ENCODE measurements around the gene UNC45B.
"Not testable (repeated sequence)": the region's sequence is repeated elsewhere in the genome, so short reads cannot be mapped to it uniquely, and the experiment has no call there.

The UNC45B gene

DNA sequence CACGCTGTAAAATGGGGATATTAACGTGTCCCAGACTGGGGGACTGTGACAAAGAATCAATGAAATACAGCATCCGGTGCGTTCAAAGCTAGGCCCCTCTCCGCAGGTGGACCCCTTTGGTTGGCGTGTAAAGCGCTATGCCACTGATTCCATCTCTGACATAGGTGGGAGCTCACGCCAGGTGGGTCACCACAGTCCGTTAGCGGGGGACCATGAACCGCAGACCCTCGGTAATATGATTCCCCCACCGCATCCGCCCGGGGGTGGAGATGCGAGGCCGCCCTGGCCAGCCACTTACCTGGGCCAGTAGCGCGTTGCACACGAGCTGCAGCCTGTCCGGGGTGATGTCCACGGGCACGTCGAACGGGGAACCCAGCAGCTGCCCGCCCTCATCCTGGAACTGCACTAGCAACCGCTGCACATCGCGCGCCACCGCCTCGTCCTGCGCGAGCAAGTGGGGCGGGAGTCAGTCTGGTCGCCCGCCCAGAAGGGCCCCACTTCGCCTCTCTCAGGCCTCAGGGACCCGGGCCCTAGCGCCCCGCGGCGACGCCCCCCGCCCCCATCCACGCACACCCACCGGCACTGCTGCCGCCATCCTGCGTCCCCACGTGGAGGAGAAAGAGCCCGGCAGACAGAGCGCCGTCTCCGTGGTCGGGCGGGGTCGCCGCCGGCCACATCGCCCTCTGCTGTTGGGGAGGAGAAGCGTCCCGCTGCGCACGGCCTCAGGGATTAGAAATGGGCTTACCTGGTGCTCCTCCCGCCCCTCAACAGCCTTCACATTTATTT lies 5.7 kb upstream of the UNC45B start, which contains the start of gene NLE1:
Gene NLE1 (minus strand): TSS at position 623 of the 786 bp plus-strand sequence. CDS start 28 bp downstream, at position 595.
- DNase-seq: peak; percentile 82 to 91 (median 88)

DNA sequence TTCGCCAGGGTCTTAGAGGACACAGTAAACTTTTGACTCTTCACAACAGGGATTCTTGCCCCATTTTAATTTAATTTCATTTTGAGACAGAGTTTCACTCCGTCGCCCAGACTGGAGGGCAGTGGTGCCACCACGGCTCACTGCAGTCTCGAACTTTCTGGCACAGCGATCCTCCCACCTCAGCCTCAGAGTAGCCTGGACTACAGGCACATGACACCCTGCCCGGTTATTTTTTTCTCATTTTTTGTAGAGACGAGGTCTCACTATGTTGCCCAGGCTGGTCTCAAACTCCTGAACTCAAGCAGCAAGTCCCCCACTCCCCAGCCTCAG lies 5.2 kb upstream of the UNC45B start:
- no peak for DNase-seq

DNA sequence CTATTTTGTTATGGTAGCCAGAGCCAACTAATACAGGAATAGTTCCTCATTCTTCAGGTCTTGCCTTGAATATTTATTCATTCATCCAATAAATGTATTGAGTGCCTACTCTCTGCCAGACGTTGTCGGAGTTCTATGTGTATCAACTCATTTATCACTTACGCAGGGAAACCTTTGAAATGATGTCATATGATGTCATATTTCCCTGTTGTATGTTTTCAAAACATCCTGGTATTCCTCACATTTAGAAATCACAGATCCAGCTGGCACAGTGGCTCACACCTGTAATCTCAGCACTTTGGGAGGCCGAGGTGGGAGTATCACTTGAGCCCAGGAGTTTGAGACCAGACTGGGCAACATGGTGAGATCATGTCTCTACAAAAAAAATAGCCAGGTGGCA lies 2.8 kb upstream of the UNC45B start:
- no peak for DNase-seq

DNA sequence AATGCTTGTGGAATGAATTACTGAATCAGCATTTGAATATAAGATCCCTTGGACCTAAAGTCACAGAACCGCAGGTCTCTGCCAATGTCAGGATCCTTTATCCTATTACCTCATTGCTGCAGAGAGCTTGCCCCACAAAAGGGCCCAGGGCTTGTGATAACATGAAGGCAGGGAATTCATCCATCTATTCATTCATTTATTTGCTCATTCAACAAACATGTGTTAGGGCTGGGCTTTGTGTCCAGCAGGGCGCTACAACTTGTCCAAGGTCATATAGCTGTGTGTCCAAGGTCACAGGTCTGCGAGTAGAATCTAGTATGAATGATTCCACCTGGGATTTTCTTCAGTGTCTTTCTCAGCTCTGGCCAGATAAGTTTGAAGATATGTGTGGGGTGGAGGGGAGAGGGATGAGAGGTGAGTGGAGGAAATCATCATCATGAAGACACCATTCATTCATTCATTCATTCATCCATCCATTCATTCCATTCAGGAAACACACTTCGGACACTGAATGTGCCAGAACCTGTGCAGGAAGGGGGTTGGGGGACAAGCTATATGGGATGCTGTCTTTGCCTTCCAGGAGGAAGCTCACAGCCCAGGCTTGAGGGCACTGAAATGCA lies 1.3 kb upstream of the UNC45B start:
- no peak for DNase-seq

DNA sequence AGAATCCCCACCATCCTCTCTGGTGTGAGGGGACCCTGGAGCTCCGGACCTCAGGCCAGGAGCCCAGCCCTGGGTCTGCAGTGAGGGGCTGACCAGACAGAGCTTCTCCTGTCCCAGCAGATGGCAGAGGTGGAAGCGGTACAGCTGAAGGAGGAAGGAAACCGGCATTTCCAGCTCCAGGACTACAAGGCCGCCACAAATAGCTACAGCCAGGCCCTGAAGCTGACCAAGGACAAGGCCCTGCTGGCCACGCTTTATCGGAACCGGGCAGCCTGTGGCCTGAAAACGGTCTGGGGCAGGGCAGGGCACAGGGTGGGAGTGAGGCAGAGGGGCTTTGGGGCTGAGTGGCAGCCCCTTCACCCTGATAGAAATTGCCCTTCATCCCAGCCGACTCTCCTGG lies 527 bp downstream of the UNC45B start:
- DNase-seq: no peak

DNA sequence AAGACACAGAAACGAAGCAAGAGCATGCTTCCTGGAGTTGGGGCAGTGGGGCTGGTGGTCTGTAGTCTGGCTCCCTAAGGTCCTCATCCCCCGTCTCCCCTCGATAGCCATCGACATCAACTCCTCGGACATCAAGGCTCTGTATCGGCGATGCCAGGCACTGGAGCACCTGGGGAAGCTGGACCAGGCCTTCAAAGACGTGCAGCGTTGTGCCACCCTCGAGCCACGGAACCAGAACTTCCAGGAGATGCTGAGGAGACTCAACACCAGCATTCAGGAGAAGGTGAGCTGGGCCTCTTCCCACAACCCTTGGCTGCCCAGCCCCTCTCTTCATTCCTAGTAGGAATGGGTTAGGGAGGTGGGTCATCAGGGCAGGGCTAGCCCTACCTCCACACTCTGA lies 2.3 kb downstream of the UNC45B start:
- DNase-seq: no peak

DNA sequence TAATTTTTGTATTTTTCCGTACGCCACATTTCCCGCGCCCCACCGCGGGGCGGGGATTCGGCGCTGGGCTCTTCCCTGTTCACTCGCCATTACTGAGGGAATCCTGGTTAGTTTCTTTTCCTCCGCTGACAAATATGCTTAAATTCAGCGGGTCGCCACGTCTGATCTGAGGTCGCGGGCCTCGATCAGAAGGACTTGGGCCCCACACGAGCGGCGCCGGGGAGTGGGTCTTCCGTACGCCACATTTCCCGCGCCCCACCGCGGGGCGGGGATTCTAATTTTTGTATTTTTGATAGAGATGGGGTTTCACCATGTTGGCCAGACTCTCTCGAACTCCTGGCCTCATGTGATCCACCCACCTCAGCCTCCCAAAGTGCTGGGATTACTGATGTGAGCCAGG lies 3.5 kb downstream of the UNC45B start:
- DNase-seq: not testable (repeated sequence)

DNA sequence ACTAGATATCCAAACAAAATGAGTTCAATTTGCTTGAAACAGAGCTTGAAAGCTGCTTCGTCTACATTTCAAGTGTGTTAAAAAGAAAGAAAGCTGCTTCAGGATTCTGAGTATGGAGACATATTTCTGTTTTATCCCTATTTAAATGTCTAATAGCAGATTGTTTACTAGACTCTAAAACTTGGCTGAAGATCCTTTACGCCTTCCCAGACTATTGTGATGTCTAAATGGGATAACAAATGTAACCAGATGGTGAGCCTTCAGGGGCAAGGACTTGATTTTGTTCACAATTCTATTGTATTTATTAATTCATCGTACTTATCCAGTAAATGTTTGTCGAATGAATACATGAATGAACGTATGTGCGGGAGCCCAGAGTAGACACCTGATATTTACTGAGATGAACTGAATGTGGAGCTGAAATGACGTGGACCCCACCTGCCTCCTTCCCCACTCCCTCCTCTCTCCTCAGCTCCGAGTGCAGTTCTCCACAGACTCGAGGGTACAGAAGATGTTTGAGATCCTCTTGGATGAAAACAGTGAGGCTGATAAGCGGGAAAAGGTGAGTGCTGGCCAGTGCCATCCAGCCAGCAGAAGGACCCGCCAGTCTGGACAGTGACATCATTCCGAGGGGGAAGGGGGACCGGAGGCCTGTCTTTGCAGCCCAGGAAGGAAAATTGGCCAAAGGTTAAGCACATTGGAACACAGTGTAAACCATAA lies 5.0 kb downstream of the UNC45B start:
- DNase-seq: no peak

DNA sequence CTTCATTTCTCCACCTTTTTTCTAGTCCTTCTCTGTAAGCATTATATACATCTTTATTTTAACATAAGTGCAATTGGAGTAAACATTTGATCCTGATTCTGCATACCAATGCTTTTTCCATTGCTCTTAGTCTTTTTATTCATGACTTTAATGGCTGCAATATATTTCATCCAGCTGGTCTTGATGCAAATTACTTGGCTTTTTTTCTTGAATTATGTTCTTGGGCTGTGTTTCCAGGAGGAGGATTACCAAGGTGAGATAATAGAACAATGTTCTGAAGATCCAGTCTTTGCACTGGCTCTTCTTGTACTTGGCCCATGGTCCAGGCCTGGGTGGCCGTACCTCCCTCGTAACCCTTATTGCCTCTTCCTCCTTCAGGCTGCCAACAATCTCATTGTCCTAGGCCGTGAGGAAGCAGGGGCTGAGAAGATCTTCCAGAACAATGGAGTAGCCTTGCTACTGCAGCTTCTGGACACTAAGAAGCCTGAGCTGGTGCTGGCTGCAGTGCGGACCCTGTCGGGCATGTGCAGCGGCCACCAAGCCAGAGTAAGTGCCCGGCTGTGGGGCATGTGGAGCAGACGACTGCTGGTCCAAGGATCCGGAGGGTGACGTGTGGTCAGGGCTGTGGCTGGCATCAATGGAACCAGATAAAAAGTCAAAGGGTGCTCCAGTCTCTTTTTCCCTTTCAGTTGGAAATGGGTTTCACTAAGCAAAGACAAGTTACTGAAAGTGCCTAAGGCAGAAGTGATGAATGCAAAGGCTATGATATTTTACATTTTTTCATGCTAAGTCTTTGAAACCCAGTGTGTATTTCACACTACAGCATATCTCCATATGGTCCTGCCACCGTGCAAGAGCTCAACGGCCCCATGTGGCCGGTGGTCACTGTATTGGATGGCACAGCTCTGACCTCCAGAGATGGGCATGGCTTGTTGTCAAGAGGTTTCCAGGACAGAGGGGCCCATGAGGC lies 6.9 kb downstream of the UNC45B start:
- DNase-seq: no peak

DNA sequence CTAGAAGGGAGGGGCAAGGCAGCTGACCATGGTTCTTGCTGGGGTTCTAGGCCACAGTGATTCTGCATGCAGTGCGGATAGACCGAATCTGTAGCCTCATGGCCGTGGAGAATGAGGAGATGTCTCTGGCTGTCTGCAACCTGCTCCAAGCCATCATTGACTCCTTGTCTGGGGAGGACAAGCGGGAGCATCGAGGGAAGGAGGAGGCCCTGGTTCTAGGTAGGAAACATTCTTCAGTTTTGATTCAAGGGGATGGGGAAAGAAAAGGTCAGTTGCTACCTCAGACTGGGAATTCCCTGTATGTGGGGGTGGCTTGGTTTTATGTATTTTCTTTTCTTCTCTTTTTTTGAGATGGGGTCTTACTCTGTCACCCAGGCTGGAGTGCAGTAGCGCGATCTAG lies 7.6 kb downstream of the UNC45B start:
- no peak for DNase-seq

DNA sequence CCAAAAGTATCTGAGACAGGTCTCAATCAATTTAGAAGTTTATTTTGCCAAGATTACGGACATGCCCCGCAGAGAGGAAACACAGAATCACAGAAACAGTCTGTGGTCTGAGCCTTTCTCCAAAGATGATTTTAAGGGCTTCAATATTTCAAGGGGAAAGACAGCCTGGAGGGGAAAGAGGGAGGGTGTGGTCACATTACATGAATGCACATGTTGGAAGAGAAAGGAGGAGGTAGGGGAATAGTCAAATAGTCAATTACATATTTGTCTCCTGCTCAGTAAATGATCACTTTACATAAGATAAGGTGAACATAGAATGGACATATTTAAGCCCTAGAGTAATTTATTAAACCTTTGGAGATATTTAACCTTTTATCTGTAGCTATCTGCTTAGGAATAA lies 12.3 kb downstream of the UNC45B start:
- no peak for DNase-seq

DNA sequence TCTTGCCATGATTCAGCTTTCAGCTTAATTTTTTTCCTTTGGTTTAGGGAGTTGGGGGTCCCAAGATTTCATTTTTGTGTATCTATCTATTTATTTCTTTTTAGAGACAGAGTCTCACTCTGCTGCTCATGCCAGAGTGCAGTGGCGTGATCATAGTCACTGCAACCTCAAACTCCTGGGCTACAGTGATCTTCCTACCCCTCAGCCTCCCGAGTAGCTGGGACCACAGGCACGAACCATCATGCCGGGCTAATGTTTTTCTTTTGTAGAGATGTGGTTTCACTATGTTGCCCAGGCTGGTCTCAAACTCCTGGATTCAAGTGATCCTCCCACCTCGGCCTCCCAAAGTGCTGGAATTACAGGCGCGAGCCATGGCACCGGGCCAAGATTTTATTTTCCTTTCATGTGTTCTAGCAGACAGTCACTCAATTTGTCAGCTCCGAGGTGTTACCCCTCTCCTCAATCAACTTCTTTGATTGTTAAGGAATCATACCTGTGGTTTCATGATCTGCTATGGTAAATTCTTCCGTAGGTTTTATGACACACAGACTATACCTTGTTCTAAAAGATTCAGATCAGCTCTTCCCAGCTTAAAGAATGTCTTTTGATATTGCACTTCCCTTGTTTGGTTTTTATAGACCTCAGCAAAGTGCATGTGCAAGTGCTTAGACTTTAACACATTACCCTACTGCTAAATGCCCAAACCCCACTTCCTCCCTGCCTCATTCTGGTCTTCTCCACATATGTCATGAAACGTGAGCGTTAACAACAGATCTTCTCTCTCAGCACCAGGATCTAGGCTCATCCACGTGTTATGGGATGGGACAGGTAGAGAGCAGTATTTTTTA lies 13.0 kb downstream of the UNC45B start:
- peak in 1 of 4 experiments; percentile 17 for DNase-seq

DNA sequence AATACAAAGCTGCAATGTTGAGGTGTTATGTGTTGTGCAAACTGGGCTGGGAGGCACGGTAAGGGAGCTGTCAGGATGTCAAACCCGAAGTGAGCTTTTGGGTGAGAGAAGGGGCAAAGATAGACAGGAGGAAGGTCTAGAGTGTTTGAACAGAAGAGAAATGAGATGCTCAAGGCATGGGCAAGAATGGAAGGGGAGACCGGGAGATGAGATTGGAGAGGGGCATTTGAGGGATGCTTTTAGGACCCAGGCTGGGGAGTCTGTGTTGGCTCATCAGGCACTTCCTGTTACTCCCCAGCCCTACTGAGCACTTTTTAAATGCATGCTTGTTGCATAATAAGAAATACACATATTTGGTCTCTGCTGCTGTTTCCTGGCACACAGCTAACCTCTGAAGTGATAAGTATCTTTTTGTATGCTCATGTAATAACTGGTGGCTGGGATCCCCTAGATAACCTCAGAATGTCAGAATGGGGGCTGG lies 13.7 kb downstream of the UNC45B start:
- DNase-seq: peak in 3 of 4 experiments; percentile 12 to 28 (median 16)

DNA sequence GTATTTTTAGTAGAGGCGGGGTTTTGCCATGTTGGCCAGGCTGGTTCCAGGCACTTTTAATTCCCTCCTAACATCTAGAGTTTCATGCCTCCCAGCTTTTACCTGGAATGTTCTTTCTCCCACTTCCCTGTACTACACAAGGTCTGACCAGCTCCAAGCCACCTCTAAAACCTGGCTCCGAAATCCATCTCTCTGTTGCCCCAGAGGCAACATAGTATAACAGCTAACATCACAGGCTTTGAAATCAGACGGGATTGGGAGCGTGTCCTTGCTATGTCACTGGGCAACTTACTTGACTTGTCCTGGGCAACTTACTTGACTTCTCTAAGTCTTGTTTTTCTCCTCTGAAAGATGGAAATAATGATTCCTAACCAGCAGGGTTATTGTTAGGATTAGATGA lies 15.1 kb downstream of the UNC45B start:
- no peak for DNase-seq

DNA sequence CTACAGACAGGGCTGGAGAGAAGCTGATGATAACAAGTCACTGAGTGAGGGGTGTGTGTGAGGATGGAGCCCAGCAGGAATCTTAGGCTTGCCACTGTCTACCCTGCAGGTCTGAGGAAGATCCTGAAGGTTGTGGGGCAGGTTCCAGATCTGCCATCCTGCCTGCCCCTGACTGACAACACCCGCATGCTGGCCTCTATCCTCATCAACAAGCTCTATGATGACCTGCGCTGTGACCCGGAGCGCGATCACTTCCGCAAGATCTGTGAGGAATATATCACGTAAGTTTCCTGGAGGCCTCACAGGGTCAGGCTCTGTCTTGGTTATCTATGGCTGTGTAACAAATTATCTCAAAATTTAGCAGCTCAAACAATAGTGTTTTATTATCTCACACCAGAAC lies 16.3 kb downstream of the UNC45B start:
- DNase-seq: no peak

DNA sequence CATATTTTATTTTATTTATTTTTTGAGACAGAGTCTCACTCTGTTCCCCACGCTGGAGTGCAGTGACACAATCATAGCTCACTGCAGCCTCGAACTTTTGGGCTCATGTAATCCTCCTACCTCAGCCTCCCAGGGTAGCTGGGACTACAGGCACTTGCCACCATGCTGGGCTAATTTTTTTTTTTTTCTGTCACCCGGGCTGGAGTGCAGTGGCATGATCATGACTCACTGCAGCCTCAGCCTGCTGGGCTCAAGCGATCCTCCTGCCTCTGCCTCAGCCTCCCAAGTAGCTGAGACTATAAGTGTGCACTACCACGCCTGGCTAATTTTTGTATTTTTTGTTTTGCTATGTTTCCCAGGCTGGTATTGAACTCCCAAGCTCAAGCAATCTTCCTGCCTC lies 17.1 kb downstream of the UNC45B start:
- DNase-seq: peak in 1 of 4 experiments; percentile 8

DNA sequence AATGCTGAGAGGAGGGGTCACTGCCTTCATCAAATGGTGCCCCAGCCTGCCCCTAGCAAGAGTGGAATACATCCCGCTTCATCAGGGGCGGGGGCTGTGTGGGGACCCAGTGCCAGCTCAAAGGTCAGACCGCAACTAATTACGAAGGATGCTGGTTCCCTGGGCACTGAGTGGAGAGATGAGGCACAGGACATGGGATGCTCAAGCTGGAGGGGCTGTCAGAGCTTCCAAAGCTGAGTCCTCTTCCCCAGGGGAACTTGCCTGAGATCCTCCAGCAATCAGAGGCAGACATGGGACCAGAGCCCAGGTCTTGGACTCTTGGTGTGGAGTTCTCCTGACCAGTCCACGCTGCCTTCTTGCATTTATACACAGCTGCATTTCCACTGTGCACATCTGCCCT lies 18.9 kb downstream of the UNC45B start:
- DNase-seq: no peak

DNA sequence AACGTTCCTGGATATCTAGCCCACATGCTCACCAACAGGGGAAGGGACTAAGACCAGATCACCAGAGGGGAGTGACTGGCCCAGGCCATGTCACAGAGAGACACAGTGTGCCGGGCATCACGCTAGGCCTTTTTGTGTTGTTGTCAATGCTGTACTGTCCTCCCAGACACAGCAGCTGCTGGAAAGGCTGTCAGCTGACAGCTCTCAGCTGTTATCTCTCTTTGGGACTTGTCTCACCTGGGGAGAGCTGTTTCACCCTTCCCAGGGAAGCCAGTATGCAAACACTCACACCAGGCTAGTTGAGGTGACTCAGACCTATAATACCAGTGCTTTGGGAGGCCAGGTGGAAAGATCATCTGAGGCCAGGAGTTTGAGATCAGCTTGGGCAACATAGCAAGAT lies 19.4 kb downstream of the UNC45B start:
- no peak for DNase-seq

DNA sequence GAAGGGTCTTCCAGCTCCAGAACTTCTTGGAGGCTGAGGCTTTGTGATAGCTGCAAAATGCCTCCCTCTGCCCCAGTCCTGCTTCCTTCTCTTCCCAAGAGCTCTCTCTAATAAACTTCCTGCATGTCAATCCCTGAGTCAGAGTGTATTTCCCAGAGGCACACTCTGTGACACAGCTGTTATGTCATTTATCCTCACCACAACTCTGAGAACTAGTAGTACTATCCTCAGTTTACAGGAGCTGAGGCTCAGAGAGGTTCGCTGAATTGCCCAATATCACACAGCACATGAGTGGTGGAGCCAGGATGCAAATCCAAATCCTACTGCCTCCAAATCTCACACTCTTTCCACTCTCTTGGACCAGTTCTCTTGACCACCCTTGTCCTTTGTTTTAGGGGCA lies 20.0 kb downstream of the UNC45B start:
- DNase-seq: peak in 2 of 4 experiments; percentile 24 to 31

DNA sequence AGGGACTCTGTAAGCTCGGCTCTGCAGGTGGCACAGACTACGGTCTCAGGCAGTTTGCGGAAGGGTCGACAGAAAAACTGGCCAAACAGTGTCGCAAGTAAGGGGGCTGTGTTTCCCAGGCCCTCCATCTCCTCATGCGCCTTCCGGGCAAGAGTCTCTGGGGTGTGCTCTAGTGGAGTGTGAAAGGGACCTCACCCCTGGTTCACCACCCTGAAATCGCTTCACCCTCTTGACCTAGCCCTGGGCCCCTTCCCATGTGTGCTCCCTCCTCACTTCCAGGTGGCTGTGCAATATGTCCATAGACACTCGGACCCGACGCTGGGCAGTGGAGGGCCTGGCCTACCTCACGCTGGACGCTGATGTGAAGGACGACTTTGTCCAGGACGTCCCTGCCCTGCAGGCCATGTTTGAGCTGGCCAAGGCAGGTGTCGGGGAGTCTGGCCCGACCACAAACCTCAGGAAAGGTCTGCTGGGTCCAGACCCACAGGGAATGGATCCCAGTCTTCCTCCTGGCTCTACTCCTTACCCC lies 22.3 kb downstream of the UNC45B start:
- DNase-seq: no peak
